Omental fat pad (tissue), 4 donors: ENCODE measurements around the gene FAM227B. TPM values are rescaled to one million over a fixed set of nuclear protein-coding genes. Genes with fewer than 3 reads are reported as not detected.

Experiments
- ATAC-seq: fragments of 150-250 bp; one replicate; pipeline ENCODE4 v1.9.1; 2016; ENCODE audit warnings: mild to moderate bottlenecking, moderate library complexity; ENCODE audit not compliant: low FRiP score
- DNase-seq: peaks from one replicate; pipeline ENCODE4 v3.0.0-alpha.2; 2019; ENCODE audit warnings: low spot score
- total RNA-seq, 4 donors: library from RNA; depleted of rRNA; stranded (reverse); fragments of >200 nt; gene quantifications; one replicate each; pipeline ENCODE4 v1.1.0, GENCODE V29; 2016
- TF ChIP-seq, protein P1 (sequence below), 3 donors: fragments of 450-650 bp; IDR thresholded peaks; one replicate each; pipeline ENCODE4 v1.5.1; 2016 to 2017; ENCODE audit warnings: antibody characterized with exemption in 3 of 3, mild to moderate bottlenecking in 3 of 3, moderate library complexity in 2 of 3

The FAM227B gene
- total RNA-seq, 4 donors from 2014 or later: 0.75 to 3.7 TPM; not detected in 2

DNA sequence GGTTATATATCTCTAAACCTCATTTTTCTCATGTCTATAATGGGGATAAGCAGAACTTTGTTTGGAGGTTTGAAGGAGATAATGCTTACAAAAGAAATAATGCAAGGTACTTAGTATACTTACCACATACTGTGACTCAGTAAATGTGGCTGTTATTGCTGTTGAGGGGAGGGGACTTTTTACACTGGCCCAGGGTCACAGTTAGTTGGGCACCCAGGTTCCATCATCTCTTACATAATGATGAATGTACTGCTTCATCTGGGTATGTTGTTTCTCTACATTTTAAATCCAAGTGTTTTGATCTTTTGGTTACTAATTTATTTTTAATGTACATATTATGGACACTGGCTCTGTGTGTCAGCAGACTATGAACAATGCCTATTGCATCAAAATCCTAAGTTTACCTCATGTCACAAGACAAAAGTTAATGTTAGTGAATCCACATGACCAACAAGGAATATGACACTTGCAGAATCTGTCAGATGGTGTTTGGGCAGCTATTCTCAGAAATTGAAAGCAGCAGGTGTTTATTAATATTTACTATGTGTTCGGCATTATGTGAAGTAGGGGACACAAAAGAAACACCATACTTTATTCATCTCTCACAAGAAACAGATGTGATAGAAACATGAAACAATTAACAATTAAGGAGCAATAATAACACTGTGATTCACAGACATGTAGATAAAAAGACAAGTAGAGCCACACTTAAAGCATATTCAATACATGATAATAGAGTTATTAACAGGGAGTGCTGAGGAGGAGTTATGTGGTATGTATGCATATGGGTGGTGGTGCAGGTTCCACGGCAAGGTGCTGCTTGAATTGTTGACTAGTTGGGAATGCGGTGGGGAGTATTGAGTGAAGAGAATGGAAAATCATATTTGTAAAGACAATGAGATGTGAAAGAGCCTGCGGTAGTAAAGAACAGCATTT lies 340.8 kb downstream of the FAM227B start:
- ATAC-seq: no peak
- TF ChIP-seq, protein P1, sequence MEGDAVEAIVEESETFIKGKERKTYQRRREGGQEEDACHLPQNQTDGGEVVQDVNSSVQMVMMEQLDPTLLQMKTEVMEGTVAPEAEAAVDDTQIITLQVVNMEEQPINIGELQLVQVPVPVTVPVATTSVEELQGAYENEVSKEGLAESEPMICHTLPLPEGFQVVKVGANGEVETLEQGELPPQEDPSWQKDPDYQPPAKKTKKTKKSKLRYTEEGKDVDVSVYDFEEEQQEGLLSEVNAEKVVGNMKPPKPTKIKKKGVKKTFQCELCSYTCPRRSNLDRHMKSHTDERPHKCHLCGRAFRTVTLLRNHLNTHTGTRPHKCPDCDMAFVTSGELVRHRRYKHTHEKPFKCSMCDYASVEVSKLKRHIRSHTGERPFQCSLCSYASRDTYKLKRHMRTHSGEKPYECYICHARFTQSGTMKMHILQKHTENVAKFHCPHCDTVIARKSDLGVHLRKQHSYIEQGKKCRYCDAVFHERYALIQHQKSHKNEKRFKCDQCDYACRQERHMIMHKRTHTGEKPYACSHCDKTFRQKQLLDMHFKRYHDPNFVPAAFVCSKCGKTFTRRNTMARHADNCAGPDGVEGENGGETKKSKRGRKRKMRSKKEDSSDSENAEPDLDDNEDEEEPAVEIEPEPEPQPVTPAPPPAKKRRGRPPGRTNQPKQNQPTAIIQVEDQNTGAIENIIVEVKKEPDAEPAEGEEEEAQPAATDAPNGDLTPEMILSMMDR (IDR thresholded peaks at IDR 0.05): no peak
- no peak for DNase-seq

- TF ChIP-seq, protein P1 (IDR thresholded peaks at IDR 0.05): no peak
- ATAC-seq (no peak), DNase-seq (no peak)
Observed at GRCh38 chr15:49278751-49279150, 341.9 kb downstream of the FAM227B start.

Other genes with a start within 250 kb of the FAM227B start
- gene FGF7, start 197.6 kb downstream of the FAM227B start, total RNA-seq: 100 to 1,000 TPM in 2 of 4 donors, 10 to 100 TPM in 2; 77.1 to 127 (median 102) TPM
- gene DTWD1, start 230 bp upstream of the FAM227B start, total RNA-seq: 10 to 100 TPM; 10.6 to 34.8 (median 17.7) TPM